GM12873 (cell line): ENCODE results near the gene SPO11.

ENCODE experiments used
- TF ChIP-seq, protein P1 (sequence below): IDR thresholded peaks from 2 replicates; pipeline ENCODE4 v1.5.1; 2012; ENCODE audit warnings: low read depth, mild to moderate bottlenecking, moderate library complexity, low read length, control low read depth; ENCODE audit not compliant: insufficient read depth; ENCODE audit errors: missing control alignments

SPO11 gene

DNA sequence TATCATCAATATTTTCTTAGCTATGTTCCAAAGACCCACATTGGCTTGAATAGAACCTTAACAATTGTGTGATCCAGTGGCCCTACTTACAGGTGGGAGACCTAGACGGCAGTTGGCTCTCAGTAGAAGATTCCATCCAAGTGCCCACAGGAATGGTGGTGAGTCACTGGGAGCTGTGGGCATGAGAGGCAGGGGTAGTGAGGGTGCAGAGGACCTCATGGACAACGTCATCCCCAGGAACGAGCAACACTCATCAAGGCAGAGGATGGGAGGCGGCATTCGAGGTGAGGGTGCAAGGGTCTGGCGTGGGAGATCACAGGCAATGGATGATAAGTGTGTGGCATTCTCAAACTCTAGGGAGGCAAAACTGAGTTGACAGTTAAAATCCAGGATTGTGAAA is 17.5 kb upstream of the SPO11 start:
- TF ChIP-seq, protein P1, sequence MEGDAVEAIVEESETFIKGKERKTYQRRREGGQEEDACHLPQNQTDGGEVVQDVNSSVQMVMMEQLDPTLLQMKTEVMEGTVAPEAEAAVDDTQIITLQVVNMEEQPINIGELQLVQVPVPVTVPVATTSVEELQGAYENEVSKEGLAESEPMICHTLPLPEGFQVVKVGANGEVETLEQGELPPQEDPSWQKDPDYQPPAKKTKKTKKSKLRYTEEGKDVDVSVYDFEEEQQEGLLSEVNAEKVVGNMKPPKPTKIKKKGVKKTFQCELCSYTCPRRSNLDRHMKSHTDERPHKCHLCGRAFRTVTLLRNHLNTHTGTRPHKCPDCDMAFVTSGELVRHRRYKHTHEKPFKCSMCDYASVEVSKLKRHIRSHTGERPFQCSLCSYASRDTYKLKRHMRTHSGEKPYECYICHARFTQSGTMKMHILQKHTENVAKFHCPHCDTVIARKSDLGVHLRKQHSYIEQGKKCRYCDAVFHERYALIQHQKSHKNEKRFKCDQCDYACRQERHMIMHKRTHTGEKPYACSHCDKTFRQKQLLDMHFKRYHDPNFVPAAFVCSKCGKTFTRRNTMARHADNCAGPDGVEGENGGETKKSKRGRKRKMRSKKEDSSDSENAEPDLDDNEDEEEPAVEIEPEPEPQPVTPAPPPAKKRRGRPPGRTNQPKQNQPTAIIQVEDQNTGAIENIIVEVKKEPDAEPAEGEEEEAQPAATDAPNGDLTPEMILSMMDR: no peak

GRCh38 chr20:57313230-57313629 is 16.4 kb upstream of the SPO11 start:
- TF ChIP-seq, protein P1: no peak

DNA sequence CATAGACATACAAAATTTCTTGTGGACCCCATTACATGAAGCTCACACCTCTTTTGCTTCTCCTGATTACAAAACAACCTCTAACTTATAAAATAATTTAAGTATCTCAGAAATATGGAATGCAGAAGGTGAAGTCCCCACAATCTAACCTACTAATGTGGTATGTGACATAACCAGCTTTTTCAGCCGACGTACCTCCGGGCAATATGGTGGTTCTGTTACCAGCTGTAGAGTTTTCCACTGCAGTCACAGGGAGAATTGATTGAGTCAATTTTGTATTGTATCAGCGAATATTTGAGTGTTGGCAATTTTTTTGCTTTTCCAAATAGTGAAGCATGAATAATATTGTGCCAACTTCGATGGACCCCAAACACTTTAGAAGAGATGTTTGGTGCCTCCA is 15.7 kb upstream of the SPO11 start:
- TF ChIP-seq, protein P1: no peak

DNA sequence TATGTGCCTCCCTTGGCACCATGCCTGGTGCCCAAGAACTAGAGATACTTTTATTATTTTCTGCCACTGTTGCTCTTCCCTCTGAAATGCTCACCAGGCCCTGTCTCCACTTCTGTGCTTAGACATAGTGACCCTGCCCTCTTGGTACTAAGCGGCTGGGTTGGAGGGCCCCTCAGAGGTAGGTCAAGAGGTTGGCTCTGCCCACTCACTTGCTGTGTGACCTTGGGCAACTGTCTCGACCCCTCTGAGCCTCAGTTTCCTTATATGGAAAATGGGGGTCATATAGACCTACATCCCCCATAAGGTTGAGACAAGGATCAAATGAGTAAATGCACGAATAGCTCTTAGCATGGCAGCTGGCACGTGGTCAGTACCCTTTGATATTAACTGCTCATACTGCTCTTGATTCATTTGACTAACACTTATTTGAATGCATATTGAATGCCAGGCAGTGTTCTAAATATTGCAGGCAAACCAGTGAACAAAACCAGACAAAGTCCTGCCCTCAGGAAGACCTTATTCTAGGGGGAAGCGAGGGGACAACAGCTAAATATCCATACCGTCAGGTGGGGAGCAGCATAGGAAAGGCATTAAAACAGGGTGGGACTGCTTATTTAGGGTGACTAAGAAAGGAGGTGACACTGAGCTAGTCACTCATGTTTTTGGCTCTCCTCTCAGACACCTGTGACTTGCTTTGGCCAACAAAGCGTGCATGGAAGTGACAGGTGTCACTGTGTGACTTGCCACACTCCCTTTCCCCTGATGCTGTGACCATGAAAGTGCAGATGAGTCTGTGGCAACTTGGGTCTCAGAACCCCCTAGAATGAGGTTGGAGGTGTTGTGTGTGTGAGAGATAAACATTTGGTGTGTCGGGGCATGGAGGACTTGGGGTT is 14.3 kb upstream of the SPO11 start:
- TF ChIP-seq, protein P1: no peak

DNA sequence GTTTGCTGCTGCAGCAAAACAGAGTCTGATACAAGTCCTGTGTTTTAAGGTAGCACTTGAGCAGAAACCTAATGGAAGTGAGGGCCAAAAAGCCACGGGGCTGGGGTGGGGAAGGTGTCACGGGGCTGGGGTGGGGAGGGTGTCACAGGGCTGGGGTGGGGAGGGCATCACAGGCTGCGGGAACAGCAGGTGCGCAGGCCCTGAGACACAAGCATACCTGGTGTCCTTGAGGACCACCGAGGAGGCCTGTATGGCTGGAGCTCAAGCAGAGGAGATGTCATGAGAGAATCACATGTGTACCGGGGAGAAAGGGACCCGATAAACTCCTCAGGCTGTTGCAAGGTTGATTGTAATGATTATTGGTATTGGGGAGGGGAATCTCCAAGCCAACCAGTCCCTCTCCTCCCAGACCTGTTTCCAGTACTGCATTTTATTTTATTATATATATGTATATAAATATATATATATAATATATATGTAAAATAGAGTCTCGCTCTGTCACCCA is 13.6 kb upstream of the SPO11 start:
- TF ChIP-seq, protein P1: no peak

GRCh38 chr20:57316795-57317201 is 12.8 kb upstream of the SPO11 start:
- TF ChIP-seq, protein P1: no peak

GRCh38 chr20:57317316-57317788 is 12.3 kb upstream of the SPO11 start:
- TF ChIP-seq, protein P1: no peak
